OCI-LY3 (cell line): ENCODE measurements around the gene LYST.

Experiments used
- CTCF ChIP-seq: fragments of 200-600, 300-600 bp; sonication (generic); IDR thresholded peaks from 2 replicates; pipeline ENCODE4 v1.5.1; 2014; ENCODE audit warnings: antibody characterized with exemption, low read length, low read depth
- EZH2phosphoT487 ChIP-seq: fragments of 200-600 bp; shearing (Covaris generic); IDR thresholded peaks from 2 replicates; pipeline ENCODE4 v1.6.1; 2018; ENCODE audit warnings: antibody characterized with exemption, mixed run types, low read depth

DNA sequence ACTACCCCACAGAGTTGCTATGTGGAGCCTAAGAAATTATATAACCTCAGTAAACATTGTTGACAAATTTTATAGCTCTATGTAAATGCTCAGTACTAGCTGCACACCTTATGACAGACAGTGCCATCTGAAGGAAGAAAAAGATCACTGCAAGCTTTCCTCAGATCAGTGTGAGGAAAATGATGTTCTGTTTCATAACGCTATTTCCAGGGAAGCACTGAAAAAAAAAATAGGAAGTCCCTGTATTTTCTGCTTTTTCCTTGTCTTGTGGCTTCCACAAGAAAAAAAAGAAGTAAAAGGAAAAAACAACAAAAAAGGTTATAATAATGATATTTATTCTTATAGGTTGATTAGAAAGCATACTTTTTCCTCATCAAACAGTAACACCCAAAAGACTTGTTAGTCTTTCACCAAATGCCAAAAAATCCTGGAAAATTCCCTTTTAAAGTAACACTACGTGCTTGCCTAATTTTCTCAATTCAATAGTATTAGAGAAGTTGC is 23.2 kb downstream of the LYST start:
- TF ChIP-seq CTCF = peak; percentile 94
- no peak for TF ChIP-seq EZH2phosphoT487
